Colonic mucosa (tissue), 4 donors: ENCODE measurements around the gene CLIC6. TPM values are rescaled to one million over a fixed set of nuclear protein-coding genes. Genes with fewer than 3 reads are reported as not detected.

Experiments used
- DNase-seq: peaks from one replicate; pipeline ENCODE4 v3.0.0-alpha.2; 2020
- H3K27ac ChIP-seq: fragments of 200-600 bp; one replicate; pipeline ENCODE4 v1.8.0; 2021
- H3K27me3 ChIP-seq: fragments of 200-600 bp; one replicate; pipeline ENCODE4 v1.8.0; 2021
- H3K36me3 ChIP-seq: fragments of 200-600 bp; one replicate; pipeline ENCODE4 v1.8.0; 2021
- H3K4me1 ChIP-seq: fragments of 200-600 bp; one replicate; pipeline ENCODE4 v1.8.0; 2021; ENCODE audit warnings: mild to moderate bottlenecking
- H3K4me3 ChIP-seq: fragments of 200-600 bp; one replicate; pipeline ENCODE4 v1.8.0; 2021
- H3K9ac ChIP-seq, 2 donors: one replicate each; pipeline ENCODE4 v1.7.0; 2013; ENCODE audit warnings: control low read depth in 2 of 2, low read depth in 2 of 2, low read length in 2 of 2
- H3K9me3 ChIP-seq: fragments of 200-600 bp; one replicate; pipeline ENCODE4 v1.8.0; 2021
- intact Hi-C: fragments of 100-400 bp; cut with DNase I; formaldehyde crosslinking; loops from one replicate; pipeline ENCODE4 v1.14.1; 2022
- total RNA-seq, 2 donors: library from RNA; stranded (reverse); fragmentation: NEBNext Ultra II Directional in 1 of 2; extraction: Animal tissue kit (Norgen Biotek cat#: 25700) in 1 of 2; gene quantifications; one replicate each; pipeline ENCODE4 v1.2.1, GENCODE V29; 2021
- TF ChIP-seq, protein P1 (sequence below): fragments of 200-600 bp; IDR thresholded peaks from one replicate; pipeline ENCODE4 v1.8.0; 2022; ENCODE audit warnings: antibody characterized with exemption, mild to moderate bottlenecking
- donor health status: healthy.
- donor health status: DM: no; HTN: no; CAD: no.
- donor health status: DM: no; HTN: no; CAD: no.

The CLIC6 gene
- total RNA-seq, 2 donors from 2014 or later = 9.4 to 12.8 TPM

- no peak for DNase-seq
- H3K36me3 ChIP-seq = no peaks in the 10 kb centered on the region
- peaks cover 13% of the 10 kb centered on the region for H3K27me3 ChIP-seq
- intact Hi-C loops = no loop called here
- peak overlapping the region; percentile 63 for H3K4me3 ChIP-seq
- no peaks in the 10 kb centered on the region for H3K4me1 ChIP-seq
- TF ChIP-seq, protein P1, sequence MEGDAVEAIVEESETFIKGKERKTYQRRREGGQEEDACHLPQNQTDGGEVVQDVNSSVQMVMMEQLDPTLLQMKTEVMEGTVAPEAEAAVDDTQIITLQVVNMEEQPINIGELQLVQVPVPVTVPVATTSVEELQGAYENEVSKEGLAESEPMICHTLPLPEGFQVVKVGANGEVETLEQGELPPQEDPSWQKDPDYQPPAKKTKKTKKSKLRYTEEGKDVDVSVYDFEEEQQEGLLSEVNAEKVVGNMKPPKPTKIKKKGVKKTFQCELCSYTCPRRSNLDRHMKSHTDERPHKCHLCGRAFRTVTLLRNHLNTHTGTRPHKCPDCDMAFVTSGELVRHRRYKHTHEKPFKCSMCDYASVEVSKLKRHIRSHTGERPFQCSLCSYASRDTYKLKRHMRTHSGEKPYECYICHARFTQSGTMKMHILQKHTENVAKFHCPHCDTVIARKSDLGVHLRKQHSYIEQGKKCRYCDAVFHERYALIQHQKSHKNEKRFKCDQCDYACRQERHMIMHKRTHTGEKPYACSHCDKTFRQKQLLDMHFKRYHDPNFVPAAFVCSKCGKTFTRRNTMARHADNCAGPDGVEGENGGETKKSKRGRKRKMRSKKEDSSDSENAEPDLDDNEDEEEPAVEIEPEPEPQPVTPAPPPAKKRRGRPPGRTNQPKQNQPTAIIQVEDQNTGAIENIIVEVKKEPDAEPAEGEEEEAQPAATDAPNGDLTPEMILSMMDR = no peak
- H3K9me3 ChIP-seq = no peaks in the 10 kb centered on the region
- no peak overlapping the region for H3K27ac ChIP-seq
- H3K9ac ChIP-seq = no peak overlapping the region
Observed at GRCh38 chr21:34670962-34671348, 2.2 kb downstream of the CLIC6 start.

GRCh38 chr21:34671462-34671861, 2.7 kb downstream of the CLIC6 start:
- intact Hi-C loops = no loop called here
- TF ChIP-seq, protein P1 = no peak

GRCh38 chr21:34671891-34672290, 3.1 kb downstream of the CLIC6 start:
- Histone ChIP-seq H3K36me3 (no peaks in the 10 kb centered on the region), H3K9me3 (no peaks in the 10 kb centered on the region), H3K27me3 (peaks cover 13% of the 10 kb centered on the region), H3K4me3 (no peak overlapping the region), H3K4me1 (no peaks in the 10 kb centered on the region), H3K9ac (no peak overlapping the region), H3K27ac (no peak overlapping the region)
- TF ChIP-seq, protein P1 = no peak
- DNase-seq = no peak
- intact Hi-C loops = no loop called here

More at GRCh38 chr21:34671462-34671861, 2.7 kb downstream of the CLIC6 start:
- Histone ChIP-seq H3K27me3 (peaks cover 13% of the 10 kb centered on the region), H3K27ac (no peak overlapping the region), H3K36me3 (no peaks in the 10 kb centered on the region), H3K9me3 (no peaks in the 10 kb centered on the region), H3K4me3 (no peak overlapping the region), H3K9ac (no peak overlapping the region), H3K4me1 (no peaks in the 10 kb centered on the region)
- DNase-seq = no peak

- Histone ChIP-seq H3K4me1 (no peaks in the 10 kb centered on the region), H3K9ac (no peak overlapping the region), H3K36me3 (no peaks in the 10 kb centered on the region), H3K27ac (no peak overlapping the region), H3K27me3 (peaks cover 13% of the 10 kb centered on the region), H3K4me3 (no peak overlapping the region), H3K9me3 (no peaks in the 10 kb centered on the region)
- DNase-seq = no peak
- intact Hi-C loops = no loop called here
- TF ChIP-seq, protein P1 = no peak
Observed at GRCh38 chr21:34673006-34673405, 4.2 kb downstream of the CLIC6 start.

GRCh38 chr21:34674468-34674867, 5.7 kb downstream of the CLIC6 start:
- no peak overlapping the region for H3K4me3 ChIP-seq
- H3K36me3 ChIP-seq = no peaks in the 10 kb centered on the region
- peaks cover 9% of the 10 kb centered on the region for H3K27me3 ChIP-seq
- H3K9me3 ChIP-seq = no peaks in the 10 kb centered on the region
- no peak overlapping the region for H3K27ac ChIP-seq
- DNase-seq = no peak
- TF ChIP-seq, protein P1 = no peak
- intact Hi-C loops = no loop called here
- H3K9ac ChIP-seq = no peak overlapping the region
- H3K4me1 ChIP-seq = no peaks in the 10 kb centered on the region

DNA sequence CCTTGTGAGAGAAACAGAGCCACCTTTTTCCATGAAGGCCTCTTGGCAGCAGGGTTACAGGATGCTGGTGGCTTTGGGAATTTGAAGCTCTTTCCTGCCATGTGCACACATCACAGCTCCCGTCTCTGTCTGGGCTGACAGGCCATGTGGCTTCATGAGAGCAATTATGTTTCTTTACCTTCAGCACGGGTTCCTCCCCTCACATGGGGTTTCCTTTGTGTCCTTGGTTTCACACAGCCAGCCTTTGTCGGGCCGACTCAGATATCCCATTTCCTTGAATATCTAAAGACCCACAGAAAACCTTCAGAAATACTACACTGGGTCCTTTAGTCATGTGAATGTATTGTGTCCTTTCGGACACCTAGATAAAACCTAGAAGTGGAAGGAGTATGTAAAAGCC, 7.1 kb downstream of the CLIC6 start:
- H3K4me1 ChIP-seq = no peaks in the 10 kb centered on the region
- intact Hi-C loops = no loop called here
- H3K27ac ChIP-seq = no peak overlapping the region
- H3K27me3 ChIP-seq = no peaks in the 10 kb centered on the region
- H3K4me3 ChIP-seq = no peak overlapping the region
- H3K9me3 ChIP-seq = no peaks in the 10 kb centered on the region
- DNase-seq = no peak
- H3K36me3 ChIP-seq = no peaks in the 10 kb centered on the region
- TF ChIP-seq, protein P1 = no peak
- H3K9ac ChIP-seq = no peak overlapping the region
